Fibroblast of skin of back (primary cell): ENCODE measurements around the gene CST5. TPM values are rescaled to one million over a fixed set of nuclear protein-coding genes. Genes with fewer than 3 reads are reported as not detected.
"Not testable (repeated sequence)": the region's sequence is repeated elsewhere in the genome, so short reads cannot be mapped to it uniquely, and the experiment has no call there.

Source experiments
- DNase-seq: peaks from one replicate; pipeline ENCODE4 v3.0.0-alpha.2; 2013
- polyA plus RNA-seq, 2 experiments: library from polyadenylated mRNA; unstranded; fragments of 120-200 nt; gene quantifications; one replicate each; pipeline ENCODE4 v1.2.1, GENCODE V29; 2013; ENCODE audit not compliant: insufficient read length in 2 of 2

CST5 gene, protein sequence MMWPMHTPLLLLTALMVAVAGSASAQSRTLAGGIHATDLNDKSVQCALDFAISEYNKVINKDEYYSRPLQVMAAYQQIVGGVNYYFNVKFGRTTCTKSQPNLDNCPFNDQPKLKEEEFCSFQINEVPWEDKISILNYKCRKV
- polyA plus RNA-seq (2013, experiment 1 of 2; ENCODE audit: insufficient read length): not detected
- not detected for polyA plus RNA-seq (2013, experiment 2 of 2; ENCODE audit: insufficient read length)

DNA sequence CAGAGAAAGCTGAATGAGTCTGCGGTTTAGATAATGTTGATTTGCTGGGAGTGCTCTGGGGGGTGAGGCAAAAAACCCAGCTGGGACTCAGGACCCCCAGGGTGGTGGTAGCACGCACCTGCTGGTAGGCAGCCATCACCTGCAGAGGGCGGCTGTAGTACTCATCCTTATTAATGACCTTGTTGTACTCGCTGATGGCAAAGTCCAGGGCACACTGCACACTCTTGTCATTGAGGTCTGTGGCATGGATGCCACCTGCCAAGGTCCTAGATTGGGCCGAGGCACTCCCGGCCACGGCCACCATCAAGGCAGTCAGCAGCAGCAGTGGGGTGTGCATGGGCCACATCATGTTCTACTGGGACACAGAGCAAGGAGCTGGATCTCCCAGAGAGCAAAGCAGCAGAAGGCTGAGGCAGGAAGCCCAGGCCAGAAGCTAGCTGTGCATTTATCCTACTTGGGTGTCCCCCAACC is at the start of gene CST5:
Gene CST5 (minus strand): TSS at position 421 of the 471 bp plus-strand sequence. CDS start 72 bp downstream, at position 349.
- no peak for DNase-seq

DNA sequence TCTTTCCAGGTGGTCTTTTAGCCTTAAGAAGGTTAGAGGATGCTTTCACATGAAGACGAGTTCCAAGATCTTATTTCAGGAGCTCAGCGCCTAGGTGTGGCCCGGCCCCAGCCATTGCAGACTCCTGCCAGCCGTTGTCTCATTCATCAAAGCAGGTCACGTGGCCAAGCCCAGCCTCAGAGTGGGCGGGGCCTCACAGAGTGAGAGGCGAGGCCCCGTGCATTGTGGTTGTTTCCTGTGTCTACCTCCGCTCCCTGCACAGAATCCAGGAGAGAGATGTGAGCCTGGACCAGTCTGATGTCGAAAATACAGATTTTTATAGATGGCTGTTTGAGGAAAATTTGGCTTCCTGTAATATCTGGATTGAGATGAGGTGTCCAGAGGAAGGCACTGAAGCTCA is 49.2 kb upstream of the CST5 start:
- no peak for DNase-seq

DNA sequence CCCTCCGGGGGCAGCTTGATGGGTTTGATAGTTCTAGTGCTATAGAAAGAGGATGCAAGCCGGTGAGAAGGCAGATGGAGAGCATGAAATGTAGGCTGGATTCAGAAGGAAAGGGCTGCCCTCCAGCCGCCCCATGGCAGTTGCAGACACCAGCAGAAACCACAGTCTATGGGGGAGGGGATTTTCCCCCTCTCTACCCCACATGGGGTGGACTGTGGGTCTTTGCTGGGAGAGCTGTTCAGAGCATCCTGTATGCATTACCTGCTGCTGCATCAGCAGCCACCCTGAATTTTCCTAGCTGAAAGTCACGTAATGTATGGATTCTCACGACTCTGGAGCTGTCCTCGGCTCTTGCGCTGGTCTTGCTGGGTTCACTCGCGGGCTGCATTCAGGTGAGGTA is 48.8 kb upstream of the CST5 start:
- DNase-seq: no peak

DNA sequence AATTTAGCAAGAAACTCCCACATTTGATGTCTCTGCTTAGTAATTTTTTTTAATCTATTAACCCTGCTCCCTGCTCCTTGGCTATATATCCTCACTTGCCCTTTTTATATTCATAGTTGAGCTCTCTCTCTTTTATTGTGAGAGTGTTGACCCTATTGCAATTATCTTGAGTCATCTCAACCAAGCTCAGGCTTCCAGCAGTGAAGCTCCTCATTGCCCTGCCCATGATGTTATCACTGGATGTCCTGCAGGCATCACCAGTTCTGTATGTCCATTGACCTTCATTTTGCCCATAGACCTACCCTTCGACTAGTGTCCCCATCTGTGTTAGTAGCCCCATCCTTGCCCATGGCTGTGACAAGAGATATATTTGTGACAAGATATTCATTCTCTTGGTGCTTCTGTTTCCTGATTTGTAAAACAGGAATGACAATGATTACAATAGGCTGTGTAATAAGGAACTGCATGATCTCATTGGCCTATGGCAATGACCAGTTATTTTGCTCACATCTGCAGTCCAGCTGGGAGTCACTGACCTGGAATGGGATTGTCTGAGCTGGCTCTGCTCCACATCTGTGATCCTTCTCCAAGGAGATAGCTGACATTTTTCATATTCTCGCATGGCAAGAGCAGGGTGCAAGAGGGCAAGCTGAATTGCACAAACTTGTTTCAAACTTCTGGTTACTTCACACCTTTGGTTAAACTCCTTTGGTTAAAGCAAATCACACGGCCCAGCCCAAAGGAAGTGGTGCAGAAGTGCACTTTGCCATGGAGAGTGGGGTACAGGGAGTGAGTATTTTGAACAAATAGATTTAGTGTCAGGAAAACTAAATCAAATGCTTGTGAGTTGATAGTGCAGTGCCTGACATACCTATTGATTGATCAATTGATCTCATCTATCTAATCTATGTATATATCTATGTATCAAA is 47.7 kb upstream of the CST5 start:
- DNase-seq: no peak

DNA sequence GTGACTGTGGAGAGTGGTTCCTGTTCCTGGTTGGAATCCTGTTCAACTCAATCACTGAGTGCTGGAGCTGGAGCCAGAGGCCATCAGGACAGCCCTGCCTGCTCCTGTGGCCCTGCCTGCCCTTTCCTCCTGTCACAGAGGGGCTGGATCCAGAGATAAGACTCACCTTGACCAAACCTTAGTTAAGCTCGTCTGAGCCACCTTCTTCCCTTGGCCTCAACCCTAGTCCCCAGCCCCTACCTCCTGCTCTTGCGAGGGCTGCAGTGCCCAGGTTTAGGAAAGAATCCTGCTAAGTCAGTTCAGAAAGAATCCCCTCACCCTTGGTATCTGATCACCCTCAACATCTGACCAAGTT is 47.0 kb upstream of the CST5 start:
- DNase-seq: no peak

DNA sequence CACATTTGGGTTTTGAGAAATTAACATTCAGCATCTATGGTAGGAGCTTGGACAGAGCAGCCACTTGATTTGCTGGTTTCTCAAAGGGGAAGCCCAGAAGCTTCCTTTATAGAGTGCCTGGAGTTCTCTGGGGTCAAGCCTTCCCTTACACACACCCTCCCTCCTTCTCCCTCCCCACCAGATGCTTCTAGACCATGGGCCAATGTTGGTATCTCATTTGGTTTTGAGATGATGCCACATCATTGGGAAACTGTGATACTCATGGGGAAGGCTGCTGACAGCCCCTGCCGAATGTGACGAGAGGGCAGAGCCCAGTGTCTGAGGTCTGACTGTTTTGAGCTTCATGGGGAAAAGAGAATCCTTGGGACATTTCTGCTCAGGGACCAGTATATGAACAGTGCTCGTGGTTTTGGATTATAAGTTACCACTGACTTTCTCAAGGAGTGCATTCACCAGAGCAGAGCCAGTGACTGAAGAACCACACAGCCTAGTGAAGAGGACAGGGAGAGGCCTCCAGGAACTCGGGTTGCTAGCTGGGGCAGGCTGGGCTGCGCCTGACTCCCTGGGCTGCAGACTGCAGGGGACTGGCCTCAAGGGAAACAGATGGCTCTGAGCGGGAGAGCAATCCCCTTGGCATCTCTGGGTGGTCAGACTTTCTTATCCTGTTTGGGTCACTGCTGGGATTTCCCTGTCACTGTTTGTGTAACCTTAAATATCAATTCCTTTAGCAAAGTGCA is 46.4 kb upstream of the CST5 start:
- no peak for DNase-seq

DNA sequence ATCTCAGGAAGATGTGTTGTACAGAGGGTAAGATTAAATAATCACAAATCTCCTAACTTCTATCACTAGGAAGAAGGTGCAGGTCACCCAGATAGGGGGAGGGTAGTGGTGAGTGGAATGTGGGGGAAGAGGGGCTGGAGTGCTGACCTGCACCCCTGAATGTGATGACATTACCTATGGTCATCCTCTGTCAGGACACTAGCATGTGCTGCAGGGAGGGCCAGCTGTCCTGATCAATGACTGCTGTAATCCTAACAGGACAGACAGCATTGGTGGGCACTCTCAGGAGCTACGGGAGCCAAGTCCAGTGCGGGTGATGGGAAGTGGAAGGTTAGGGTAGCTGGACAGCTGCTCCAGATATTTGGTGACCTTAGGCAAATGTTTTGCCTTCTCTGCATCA is 45.2 kb upstream of the CST5 start:
- no peak for DNase-seq

DNA sequence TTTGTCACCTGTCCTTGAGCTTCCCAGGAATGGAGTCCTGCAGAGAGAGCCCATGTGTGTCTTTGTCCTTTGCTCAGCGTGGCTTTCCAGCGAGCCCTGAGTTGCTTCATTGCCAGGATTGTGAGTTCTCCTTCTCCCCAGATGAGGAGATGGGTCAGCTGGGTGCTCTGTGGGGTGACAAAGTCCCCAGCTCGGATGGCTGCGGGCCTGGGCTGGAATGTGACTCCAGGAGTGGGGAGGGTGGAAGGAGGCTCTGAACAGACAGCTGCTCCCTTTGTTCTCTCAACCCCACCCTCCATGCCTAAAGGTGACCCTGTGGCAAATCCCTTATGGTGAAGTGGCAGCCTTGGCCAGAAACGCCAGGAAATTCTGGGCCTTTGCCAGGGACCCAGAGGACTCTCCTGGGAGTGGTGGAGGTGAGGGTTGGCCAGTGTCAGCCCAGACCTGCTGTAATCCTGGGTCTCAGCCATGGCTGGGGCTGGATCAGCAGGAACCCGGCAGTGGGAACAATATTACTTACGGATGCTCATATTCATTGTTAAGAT is 44.4 kb upstream of the CST5 start:
- DNase-seq: no peak

DNA sequence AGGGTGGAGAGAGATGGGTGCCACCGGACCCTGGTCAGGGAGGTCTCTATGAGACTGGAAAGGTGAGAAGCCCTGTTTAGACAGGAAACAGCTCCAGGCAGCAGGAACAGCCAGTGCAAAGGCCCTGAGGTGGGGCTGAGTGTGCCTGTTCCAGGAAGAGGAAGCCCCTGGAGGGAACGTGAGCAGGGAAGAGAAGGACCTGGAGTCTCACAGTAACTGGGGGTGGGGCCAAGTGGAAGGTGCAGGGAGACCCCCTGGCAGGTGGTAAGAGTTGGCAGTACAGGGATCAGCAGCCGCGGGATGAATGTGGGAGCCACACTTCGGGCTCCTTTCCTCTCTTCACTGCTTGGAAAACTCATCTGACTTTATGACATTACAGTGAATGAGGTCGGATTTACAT is 43.8 kb upstream of the CST5 start:
- no peak for DNase-seq

DNA sequence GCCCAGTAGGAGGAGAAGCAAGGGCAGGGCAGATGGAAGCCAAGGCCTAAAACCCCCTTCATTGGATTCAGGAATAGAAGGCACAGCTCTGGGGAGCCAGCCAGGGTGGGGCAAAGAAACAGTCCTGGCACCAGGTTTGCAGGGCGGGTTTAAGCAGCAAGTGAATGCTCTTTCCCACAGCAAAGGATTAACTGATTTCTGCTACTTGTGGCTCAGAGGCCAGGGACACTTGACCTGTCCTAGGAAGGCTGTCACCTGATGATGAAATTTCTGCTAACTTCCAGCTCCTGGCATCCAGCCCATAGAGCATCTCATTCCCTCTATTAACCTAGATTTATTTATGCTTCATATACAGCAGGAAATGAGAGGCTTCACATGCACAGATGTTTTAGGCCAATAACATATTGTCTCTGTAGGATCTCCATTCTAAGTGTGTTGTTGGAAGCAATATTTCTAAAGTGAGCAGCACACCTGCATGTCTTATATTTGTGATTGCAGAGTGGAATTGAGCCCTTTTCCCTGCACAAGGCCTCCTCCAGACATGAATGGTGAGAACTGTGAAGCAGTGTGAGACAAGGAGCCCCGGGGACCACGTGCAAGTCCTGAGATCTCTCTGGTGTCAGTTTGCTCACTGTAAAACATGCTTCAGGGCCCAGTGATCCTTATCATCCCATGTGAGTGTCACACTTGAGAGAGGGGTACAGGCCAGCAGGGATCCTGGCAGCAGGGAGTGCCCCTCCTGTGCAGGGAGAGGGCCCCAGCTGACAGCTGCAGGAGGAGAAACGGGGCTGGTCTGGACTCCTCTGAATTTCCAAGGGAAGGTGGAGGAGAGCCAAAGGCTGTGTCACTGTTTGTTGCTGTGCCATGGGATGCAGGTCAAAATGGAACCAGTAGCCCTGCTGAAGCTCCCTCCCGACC is 41.1 kb upstream of the CST5 start:
- DNase-seq: no peak

DNA sequence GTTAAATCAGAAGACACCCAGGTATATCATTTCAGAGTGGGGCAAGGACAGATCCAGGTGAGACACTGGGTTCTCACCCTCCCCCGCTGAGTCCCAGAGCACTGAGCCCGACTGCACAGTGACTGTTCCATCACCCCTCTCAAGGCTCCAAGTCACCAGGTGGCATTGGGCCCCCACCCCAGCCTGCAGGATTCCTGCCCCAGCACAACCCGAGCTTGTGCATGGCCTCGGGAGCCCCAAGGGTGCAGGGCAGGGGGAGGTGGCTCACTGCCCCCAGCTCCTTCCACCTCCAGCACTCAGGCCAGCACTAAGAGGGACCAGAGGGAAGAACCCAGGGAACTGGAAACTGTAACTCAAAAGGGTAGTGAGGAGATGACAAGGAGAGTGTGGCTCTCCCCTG is 39.3 kb upstream of the CST5 start:
- DNase-seq: no peak

DNA sequence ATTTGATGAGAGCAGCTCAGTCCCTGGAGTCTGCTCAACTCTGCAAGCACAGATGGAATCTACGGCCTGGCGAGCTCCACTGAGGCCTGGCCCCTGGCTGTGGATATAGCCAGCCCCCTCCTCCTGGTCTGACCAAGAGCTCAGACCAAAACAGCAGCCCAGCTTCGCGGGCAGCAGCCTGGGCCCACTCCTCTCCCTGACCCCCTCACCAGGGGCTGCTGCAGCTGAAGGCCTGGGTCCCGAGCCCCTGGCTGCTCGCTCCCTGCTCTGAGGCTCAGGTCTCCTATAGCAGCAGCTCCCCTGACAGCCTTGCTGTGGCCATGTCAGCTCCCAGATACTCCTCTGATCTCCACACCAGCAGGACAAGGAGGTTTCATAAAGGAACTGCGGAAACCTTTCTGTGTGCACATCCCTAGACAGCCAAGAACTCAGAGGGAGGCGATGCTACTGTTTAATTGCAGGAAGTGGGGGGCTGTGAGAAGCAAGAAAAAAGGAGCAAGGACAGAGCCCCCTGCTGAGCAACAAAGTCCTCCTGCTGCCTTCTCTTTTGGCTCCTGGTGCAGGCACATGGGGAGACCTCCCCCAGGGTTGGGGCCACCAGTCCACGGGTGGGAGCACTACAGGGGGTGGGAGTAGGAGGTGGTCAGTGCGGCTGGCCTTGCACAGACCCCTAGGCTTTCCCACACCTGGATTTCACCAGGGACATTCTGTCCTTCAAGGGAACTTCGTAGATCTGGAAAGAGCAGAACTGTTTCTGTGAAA is 38.7 kb upstream of the CST5 start:
- DNase-seq: no peak

DNA sequence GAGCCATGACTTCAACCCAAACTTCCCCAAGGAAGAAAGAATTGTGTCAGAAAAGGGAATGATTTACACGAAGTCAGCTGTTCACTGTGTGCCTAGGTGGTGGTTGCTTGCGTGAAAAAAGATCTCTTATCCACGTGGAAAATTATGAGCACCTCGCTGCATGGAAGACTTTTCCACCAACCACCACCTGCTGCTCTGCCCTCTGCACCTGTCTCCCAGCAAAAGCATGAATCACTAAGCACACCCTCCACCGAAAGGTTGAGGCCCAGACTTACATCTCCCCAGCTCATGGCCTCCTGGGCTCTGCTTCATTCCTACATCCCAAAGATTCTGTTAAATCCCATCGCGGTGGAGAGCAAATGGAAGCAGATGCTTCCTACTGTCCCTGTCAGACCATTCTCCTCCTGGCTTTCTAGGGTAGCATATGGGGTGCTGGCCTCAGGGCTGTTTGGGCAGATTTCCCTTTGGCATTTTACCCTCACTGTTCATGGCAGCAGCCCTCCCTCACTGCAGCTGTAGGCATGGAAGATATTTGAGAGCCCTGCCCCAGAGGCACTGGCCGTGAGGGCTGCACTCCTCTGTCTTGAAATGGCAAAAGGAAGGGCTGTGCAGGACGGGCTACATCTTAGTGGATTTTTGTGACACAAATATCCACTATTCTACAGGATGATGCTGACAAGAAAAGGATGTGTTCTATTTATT is 37.6 kb upstream of the CST5 start:
- DNase-seq: no peak

DNA sequence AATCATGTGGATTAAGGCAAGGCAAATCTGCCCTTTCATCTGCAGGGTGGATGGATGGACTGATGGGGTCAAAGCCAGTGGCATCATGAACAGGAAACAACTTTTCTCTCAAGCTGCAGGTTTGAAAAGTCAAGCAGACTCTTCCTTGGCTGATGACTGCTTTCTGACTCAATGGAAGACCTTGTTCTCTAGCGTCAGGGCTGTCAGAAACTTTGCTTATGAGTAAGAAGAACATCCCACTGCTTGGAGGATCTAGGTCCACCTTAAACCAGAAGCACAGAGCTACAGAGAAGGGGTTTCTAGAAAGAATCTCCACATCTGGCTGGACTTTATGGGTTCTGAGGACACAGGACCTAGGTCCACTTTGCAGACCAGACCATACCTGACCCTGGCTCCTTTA is 36.3 kb upstream of the CST5 start:
- DNase-seq: no peak

DNA sequence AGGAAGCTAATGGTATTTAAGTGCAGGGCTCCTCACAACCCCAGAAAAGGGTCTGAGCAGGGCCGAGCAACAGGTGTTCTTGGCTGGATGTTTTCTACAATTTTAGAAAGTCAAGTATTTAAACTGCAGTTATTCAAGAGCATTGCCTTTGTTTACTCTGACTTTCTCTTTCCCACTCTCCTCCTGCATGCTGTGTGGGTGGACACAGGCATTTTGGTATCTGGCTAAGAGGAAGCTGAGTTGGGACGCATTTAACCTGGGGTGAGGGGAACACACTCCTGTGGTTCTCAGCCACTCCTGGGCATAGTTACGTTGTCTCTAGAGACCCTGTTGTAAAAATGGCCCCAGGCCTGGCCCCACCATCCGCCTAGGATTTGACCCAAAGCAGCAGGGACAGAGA is 34.9 kb upstream of the CST5 start:
- not testable (repeated sequence) for DNase-seq

DNA sequence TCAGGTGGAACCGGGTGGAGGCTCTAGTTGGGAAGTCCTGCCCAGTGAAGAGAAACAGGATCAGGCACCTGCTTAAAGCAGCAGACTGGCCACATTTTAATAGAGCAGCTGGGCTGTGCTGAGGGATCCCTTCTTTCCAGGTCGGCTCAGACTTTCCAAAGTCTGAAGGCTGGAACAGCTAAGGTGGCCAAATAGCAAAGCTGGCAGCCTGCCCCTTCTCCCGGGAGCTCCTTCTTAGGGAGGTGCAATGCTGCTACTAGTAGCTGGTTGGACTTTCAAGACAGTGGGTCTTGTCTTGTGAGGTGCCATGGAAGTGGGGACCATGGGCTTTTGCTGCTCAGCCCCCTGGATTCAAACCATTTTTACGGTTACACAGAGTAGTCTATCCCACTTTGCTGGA is 30.7 kb upstream of the CST5 start:
- DNase-seq: no peak

DNA sequence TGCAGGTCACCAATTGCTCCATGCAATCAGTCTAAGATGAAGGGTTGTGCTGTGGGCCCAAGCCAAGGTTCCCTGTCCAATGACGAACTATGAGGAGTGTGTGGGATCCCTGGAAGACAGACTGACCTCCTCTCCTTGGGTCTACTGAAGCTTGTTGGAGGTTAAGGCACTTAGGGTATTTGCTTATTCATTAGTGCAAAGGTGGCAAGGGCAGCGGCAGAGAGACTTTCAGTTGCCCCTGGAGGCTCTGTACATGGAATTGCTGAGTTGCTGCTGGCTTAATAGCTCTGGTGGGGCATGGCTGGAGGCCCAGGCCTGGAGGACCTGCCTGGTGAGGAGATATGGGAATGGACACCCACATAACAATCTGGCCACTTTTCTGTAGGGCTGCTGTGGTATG is 29.8 kb upstream of the CST5 start:
- no peak for DNase-seq

DNA sequence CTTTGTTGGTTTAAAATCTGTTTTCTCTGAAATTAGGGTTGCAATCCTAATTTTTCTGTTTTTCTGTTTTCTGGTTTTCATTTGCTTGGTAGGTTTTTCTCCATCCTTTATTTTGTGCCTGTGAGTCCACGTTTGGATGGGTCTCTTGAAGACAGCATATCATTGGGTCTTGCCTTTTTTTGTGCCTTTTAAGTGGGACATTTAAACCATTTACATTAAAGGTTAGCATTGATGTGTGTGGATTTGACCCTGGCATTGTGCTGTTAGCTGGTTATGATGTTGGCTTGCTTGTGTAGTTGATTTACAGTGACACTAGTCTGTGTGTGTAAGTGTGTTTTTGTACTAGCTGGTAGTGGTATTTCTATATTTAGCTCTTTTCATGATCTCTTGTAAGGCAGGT is 28.0 kb upstream of the CST5 start:
- DNase-seq: no peak

DNA sequence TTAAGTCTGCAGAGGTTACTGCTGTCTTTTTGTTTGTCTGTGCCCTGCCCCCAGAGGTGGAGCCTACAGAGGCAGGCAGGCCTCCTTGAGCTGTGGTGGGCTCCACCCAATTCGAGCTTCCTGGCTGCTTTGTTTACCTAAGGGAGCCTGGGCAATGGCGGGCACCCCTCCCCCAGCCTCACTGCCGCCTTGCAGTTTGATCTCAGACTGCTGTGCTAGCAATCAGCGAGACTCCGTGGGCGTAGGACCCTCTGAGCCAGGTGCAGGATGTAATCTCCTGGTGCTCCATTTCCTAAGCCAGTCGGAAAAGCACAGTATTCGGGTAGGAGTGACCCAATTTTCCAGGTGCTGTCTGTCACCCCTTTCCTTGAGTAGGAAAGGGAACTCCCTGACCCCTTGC is 22.8 kb upstream of the CST5 start:
- DNase-seq: not testable (repeated sequence)

DNA sequence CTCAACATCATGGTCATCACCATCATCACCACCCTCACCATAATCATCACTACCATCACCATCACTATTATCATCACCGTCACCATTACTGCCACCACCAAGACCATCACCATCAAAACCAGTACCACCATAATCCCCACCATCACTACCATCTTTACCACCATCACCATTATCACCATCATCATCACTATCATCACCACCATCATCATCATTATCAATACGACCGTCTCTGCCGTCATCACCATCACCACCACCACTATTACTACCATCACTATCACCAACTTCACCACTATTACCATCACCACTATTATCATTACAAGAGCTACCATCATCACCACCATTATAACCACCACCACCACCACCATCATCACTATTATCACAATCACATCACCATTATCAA is 11.3 kb upstream of the CST5 start:
- DNase-seq: not testable (repeated sequence)
